ENCODE data around the gene ZNF132. TPM values are rescaled to one million over a fixed set of nuclear protein-coding genes. Genes with fewer than 3 reads are reported as not detected.
A peak's percentile ranks its signal among the peaks of the same experiment; 100 is the strongest.

The ZNF132 gene
- total RNA-seq, 1 experiment from 2014 or later: not detected

DNA sequence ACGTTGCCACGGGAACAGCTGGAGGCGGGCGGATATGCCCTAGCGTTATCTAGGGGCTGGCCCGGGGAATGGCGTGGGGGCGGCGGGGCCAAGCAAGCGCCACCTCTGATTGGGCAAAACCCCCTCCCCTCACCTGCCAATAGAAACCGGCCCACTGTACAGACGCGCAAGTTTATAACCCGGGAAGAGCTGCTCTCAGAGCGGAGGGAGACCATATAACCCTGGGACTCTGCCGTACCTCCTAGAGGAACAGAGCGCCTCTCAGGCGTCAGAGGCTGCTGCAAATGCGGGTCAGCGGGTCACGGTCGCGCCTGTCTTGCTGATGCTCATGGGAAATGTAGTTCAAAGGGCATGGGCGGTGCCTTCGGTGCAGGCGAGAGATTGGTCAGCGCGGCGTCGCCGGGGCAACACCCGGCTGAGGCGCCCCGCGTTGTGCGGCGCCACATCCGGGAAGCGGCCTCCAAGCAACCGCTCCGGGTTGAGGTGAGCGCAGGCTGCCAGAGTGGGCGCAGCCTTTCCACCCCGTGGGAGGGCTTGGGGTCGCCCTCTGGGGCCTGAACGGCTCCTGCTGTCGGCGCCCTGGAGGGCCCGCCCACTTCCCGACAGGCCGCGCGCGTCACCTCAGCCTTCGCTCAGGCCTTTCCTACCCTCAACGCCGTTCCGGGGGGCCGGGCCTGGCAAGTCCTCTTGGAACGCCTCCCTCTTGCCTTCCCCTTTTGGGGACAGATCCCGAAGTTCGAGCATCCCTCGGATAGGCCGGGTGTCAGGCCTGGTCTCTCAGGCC, 36.0 kb upstream of the ZNF132 start, which contains the start of gene ZNF446 (continued):
- TF ChIP-seq, protein P1, sequence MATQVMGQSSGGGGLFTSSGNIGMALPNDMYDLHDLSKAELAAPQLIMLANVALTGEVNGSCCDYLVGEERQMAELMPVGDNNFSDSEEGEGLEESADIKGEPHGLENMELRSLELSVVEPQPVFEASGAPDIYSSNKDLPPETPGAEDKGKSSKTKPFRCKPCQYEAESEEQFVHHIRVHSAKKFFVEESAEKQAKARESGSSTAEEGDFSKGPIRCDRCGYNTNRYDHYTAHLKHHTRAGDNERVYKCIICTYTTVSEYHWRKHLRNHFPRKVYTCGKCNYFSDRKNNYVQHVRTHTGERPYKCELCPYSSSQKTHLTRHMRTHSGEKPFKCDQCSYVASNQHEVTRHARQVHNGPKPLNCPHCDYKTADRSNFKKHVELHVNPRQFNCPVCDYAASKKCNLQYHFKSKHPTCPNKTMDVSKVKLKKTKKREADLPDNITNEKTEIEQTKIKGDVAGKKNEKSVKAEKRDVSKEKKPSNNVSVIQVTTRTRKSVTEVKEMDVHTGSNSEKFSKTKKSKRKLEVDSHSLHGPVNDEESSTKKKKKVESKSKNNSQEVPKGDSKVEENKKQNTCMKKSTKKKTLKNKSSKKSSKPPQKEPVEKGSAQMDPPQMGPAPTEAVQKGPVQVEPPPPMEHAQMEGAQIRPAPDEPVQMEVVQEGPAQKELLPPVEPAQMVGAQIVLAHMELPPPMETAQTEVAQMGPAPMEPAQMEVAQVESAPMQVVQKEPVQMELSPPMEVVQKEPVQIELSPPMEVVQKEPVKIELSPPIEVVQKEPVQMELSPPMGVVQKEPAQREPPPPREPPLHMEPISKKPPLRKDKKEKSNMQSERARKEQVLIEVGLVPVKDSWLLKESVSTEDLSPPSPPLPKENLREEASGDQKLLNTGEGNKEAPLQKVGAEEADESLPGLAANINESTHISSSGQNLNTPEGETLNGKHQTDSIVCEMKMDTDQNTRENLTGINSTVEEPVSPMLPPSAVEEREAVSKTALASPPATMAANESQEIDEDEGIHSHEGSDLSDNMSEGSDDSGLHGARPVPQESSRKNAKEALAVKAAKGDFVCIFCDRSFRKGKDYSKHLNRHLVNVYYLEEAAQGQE (IDR thresholded peaks at IDR 0.05; ENCODE audit: low read depth): no peak
- TF ChIP-seq YY1 (IDR thresholded peaks at IDR 0.05; ENCODE audit: extremely low read depth, insufficient replicate concordance, low read depth, low read length): peak; percentile 72
- no peak for TF ChIP-seq ZNF274 (IDR thresholded peaks at IDR 0.05; ENCODE audit: low read depth, low read length)
- TF ChIP-seq CBX3 (IDR thresholded peaks at IDR 0.05; ENCODE audit: low read depth): no peak
- peak; percentile 53 for TF ChIP-seq POLR2A (IDR thresholded peaks at IDR 0.05; ENCODE audit: borderline replicate concordance, extremely low read depth, insufficient read depth, insufficient read length)
- peak; percentile 87 for TF ChIP-seq SP1 (IDR thresholded peaks at IDR 0.05; ENCODE audit: low read depth)
- TF ChIP-seq TCF7L2 (IDR thresholded peaks at IDR 0.05; ENCODE audit: borderline replicate concordance, extremely low read depth, insufficient read depth, insufficient read length): peak; percentile 60
- TF ChIP-seq EZH2 (IDR thresholded peaks at IDR 0.05): no peak
- TF ChIP-seq SRF (IDR thresholded peaks at IDR 0.05; ENCODE audit: low read depth): no peak
- TF ChIP-seq SIN3A (IDR thresholded peaks at IDR 0.05; ENCODE audit: low read depth): no peak
- TF ChIP-seq, protein P2, sequence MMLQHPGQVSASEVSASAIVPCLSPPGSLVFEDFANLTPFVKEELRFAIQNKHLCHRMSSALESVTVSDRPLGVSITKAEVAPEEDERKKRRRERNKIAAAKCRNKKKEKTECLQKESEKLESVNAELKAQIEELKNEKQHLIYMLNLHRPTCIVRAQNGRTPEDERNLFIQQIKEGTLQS (IDR thresholded peaks at IDR 0.05): no peak

All from HCT116 (cell line).